H7 (cell line): ENCODE data around the gene ZNF536. TPM values are rescaled to one million over a fixed set of nuclear protein-coding genes. Genes with fewer than 3 reads are reported as not detected.

Experiments
- DNase-seq: peaks from one replicate; pipeline ENCODE4 v3.0.0; 2012
- H3K27me3 ChIP-seq: 2 replicates; pipeline ENCODE4 v1.6.0; 2011; ENCODE audit warnings: mild to moderate bottlenecking, low read length; ENCODE audit not compliant: control insufficient read depth, insufficient read depth
- H3K36me3 ChIP-seq: replicated peaks from 2 replicates; pipeline ENCODE4 v1.5.1; 2011; ENCODE audit warnings: low read length; ENCODE audit not compliant: control insufficient read depth, insufficient read depth
- H3K4me3 ChIP-seq: 2 replicates; pipeline ENCODE4 v1.5.1; 2011; ENCODE audit warnings: low read depth, mild to moderate bottlenecking, control low read depth, low read length, moderate library complexity; ENCODE audit not compliant: insufficient read depth
- total RNA-seq: library from RNA; depleted of rRNA; stranded (reverse); fragments of >200 nt; shearing (Covaris generic); gene quantifications from 2 replicates; pipeline ENCODE4 v1.2.3, GENCODE V29; 2014

The ZNF536 gene
- total RNA-seq, 1 experiment from 2014 or later, result 0.35 TPM

DNA sequence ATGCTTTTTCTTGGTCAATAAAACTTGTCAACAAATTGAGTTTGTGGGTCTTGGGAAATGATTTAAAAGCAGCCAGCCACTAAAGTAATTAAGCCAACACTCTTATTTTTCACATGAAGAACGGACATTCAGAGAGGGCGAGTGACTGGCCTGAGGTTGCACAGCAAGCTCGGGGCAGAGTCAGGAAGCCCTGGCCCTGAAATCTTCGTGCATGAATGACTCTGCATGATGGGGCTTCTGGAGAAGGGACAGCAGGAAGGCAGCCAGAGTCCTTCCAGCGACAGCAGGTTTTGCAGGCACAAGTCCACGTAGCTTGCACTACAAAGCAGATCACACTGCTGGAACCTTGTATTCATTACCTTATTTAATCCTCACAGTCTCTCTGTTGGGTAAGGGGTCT lies 232.5 kb downstream of the ZNF536 start:
- Histone ChIP-seq H3K4me3 (no peak overlapping the region), H3K36me3 (no peaks in the 10 kb centered on the region), H3K27me3 (no peaks in the 10 kb centered on the region)
- DNase-seq, result no peak

DNA sequence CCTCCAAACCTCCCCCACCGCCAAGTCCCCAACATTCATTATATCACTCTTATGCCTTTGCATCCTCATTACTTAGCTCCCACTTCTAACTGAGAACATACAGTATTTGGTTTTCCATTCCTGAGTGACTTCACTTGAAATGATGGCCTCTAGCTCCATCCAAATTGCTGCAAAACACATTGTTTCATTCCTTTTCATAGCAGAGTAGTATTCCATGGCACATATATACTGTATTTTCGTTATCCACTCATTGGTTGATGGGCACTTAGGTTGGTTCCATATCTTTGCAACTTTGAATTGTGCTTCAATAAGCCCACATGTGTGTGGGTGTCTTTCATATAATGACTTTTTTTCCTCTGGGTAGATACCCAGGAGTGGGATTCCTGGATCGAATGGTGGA lies 233.1 kb downstream of the ZNF536 start:
- Histone ChIP-seq H3K4me3 (no peak overlapping the region), H3K27me3 (no peaks in the 10 kb centered on the region), H3K36me3 (no peaks in the 10 kb centered on the region)
- DNase-seq, result no peak

DNA sequence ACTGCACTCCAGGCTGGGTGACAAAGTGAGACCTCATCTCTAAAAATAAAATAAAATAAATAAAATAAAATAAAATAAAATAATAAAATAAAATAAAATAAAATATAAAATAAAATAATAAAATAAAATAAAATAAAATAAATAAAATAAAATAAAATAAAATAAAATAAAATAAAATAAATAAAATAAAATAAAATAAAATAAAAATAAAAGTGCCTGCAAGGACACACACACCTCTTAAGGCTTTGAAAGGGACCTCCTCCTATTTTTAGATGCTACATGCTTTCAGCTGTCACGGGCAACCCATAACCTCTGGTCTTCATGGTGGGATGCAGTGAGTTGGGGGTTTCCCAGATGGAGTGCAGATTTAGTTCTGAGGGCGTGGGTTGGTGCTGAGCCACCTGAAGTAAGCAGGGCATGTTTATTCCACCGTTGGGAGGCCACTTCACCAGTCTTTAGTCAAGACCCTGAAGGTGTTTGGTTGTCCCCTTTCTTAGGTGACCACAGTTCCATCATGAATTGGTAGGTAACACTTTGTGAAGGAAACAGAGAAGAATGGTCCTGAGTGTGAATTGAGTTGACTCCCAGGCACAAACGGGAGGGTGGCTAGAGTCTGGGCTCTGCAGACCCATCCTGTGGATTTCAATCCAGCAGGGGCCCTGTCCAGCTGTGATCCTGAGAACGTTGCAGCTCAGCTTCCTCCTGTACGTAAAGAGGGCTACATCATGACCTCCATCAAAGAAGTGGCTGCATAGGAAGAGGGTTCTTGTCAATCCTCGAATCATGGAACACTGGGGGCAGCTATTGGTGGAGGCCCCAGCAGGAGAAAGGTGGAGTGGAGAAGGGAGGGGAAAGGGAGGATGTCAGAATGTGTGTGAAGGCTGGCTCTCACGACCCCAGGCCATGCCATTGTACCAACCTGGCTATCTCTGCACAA lies 234.2 kb downstream of the ZNF536 start:
- Histone ChIP-seq H3K4me3 (no peak overlapping the region), H3K36me3 (no peaks in the 10 kb centered on the region), H3K27me3 (no peaks in the 10 kb centered on the region)
- no peak for DNase-seq
